IPS-15b (cell line): ENCODE data around the gene CHST15.

Source experiments
- H3K27me3 ChIP-seq: one replicate; pipeline ENCODE4 v1.6.1; 2013; ENCODE audit warnings: low read length; ENCODE audit not compliant: control insufficient read depth, insufficient read depth
- H3K36me3 ChIP-seq: one replicate; pipeline ENCODE4 v1.6.1; 2013; ENCODE audit warnings: low read length; ENCODE audit not compliant: control insufficient read depth, insufficient read depth
- H3K4me1 ChIP-seq: one replicate; pipeline ENCODE4 v1.6.1; 2013; ENCODE audit warnings: mild to moderate bottlenecking, low read length; ENCODE audit not compliant: control insufficient read depth, insufficient read depth
- H3K4me3 ChIP-seq: one replicate; pipeline ENCODE4 v1.5.1; 2013; ENCODE audit warnings: low read depth, low read length
- H3K9ac ChIP-seq: one replicate; pipeline ENCODE4 v1.6.1; 2013; ENCODE audit warnings: low read depth, mild to moderate bottlenecking, low read length
- H3K9me3 ChIP-seq: one replicate; pipeline ENCODE4 v1.6.1; 2013; ENCODE audit warnings: mild to moderate bottlenecking, low read length; ENCODE audit not compliant: control insufficient read depth, insufficient read depth

Gene CHST15

DNA sequence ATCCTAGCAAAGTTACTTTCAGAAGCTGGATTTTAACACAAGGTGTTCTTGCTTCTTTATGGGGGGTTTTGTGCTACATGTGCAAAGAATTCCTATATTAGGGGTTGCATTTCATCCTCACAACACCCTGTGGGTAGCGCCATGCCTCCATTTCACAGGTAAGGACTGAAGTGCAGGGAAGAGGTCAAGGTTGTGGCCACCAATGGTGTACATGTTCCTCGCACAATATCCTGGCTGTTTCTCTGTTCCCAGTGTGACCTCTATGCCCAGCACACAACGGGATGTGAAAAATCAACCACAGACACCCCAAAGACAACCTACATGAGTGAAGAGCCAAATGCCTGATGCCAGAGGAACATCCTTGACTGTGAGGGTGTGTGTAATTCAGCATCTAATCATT, 80.8 kb downstream of the CHST15 start:
- Histone ChIP-seq H3K9me3 (no peaks in the 10 kb centered on the region), H3K4me3 (no peak overlapping the region), H3K9ac (no peak overlapping the region), H3K4me1 (peaks cover 3% of the 10 kb centered on the region), H3K27me3 (no peaks in the 10 kb centered on the region), H3K36me3 (peaks cover 7% of the 10 kb centered on the region)

DNA sequence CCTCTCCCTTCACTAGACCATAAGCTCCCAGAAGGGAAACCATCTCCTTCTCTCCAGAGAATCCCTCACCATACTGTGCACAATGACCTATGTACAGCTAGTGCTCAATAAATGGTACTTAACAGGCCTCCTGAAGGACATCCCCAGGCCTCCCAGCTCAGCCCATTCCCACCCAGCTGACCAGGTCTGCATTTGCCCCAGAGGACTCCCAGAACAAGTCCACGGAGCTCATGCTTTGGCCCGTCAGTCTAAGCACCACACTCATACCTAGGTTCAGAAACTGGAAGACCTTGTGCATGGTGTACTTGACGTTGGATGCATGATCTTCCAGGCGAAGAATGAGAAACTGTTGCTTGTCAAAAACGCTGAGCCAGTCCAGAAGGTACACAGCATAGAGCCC, 81.3 kb downstream of the CHST15 start:
- Histone ChIP-seq H3K27me3 (no peaks in the 10 kb centered on the region), H3K4me1 (peaks cover 3% of the 10 kb centered on the region), H3K4me3 (no peak overlapping the region), H3K36me3 (peaks cover 7% of the 10 kb centered on the region), H3K9me3 (no peaks in the 10 kb centered on the region), H3K9ac (no peak overlapping the region)

DNA sequence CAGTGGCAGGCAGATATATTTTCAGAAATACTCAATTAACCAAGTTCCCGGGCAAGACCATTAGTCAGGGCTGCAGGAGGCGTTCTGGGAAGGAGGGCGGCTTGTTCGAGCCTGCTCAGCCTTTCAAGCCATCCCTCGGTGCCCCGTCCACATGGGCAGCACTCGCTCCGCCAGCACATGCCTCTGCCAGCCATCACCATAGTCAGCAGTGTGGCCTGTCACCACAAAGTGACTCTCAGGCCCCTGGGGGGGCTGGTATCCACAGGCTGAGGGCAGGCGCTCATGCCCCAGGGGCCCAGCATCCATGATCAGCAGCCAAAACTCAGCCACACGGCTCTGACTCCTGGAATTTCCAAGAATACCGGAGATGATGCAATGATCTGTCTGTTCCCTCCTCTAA, 81.9 kb downstream of the CHST15 start:
- H3K9me3 ChIP-seq: no peaks in the 10 kb centered on the region
- peaks cover 3% of the 10 kb centered on the region for H3K4me1 ChIP-seq
- peaks cover 7% of the 10 kb centered on the region for H3K36me3 ChIP-seq
- no peak overlapping the region for H3K4me3 ChIP-seq
- H3K27me3 ChIP-seq: no peaks in the 10 kb centered on the region
- no peak overlapping the region for H3K9ac ChIP-seq

GRCh38 chr10:124010563-124011131, 82.8 kb downstream of the CHST15 start:
- no peak overlapping the region for H3K4me3 ChIP-seq
- H3K4me1 ChIP-seq: peaks cover 3% of the 10 kb centered on the region
- H3K36me3 ChIP-seq: peaks cover 7% of the 10 kb centered on the region
- H3K27me3 ChIP-seq: no peaks in the 10 kb centered on the region
- H3K9me3 ChIP-seq: no peaks in the 10 kb centered on the region
- H3K9ac ChIP-seq: no peak overlapping the region

DNA sequence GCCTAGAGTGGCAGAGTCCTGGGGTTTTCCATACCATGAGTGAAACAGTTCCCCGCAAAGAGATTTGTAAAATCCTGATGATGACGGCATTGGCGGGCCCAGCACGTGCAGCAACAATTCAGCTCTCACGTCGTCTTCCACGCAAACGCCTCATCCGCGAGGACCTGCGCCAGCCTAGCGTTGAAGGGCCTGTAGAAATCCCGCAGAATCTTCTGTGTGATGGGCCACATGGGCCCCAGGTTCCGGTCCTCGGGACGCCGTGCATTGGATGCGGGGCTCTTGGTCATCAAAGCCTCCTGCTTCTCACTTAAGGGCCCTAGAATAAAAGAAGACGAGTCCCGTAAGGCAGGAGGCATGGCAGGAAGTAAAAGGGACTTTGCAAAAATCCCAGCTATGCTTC, 83.4 kb downstream of the CHST15 start:
- peaks cover 3% of the 10 kb centered on the region for H3K4me1 ChIP-seq
- H3K27me3 ChIP-seq: no peaks in the 10 kb centered on the region
- no peak overlapping the region for H3K4me3 ChIP-seq
- peaks cover 7% of the 10 kb centered on the region for H3K36me3 ChIP-seq
- H3K9me3 ChIP-seq: no peaks in the 10 kb centered on the region
- no peak overlapping the region for H3K9ac ChIP-seq

GRCh38 chr10:124009231-124010015, 84.0 kb downstream of the CHST15 start:
- no peak overlapping the region for H3K9ac ChIP-seq
- peaks cover 3% of the 10 kb centered on the region for H3K4me1 ChIP-seq
- H3K9me3 ChIP-seq: no peaks in the 10 kb centered on the region
- peaks cover 7% of the 10 kb centered on the region for H3K36me3 ChIP-seq
- H3K4me3 ChIP-seq: no peak overlapping the region
- no peaks in the 10 kb centered on the region for H3K27me3 ChIP-seq

DNA sequence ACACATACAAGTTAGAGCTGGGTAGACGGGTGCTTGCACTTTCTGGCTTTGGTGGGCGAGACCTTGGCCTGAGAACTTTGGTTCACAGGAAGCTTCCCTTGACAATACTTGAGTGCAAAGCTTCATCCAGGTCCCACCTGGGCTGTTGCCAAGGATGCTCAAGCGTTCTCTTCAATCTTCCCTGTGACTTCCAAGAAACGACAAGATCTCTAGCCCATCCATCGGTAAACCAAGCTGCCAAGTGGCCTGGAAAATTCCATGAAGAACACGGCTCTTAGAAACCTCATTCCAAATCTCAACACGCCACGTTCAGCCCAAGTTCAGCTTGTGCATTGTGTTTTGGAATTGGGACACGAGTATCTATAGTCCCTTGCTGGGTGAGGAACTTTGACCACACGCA, 84.7 kb downstream of the CHST15 start:
- Histone ChIP-seq H3K36me3 (peaks cover 7% of the 10 kb centered on the region), H3K4me3 (no peak overlapping the region), H3K9me3 (no peaks in the 10 kb centered on the region), H3K9ac (no peak overlapping the region), H3K4me1 (peaks cover 3% of the 10 kb centered on the region), H3K27me3 (no peaks in the 10 kb centered on the region)

DNA sequence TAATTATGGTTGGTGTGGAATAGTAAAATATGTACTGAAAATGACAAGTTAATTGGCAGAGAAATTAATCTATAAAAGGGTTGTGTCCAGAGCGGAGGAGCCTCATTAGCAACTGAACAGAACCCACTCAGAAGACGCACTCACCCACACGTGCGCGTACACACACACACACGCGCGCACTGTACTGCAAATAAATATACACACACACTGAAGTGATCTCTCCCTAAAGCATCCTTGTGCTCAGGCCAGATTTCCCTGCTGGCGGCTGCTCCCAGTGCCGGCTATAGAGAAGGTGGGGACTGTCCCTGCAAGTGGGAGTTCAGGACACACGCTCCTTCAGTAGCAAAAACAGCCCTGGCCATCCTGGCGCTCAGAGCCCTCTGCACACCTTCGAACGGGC, 85.2 kb downstream of the CHST15 start:
- Histone ChIP-seq H3K4me1 (peaks cover 3% of the 10 kb centered on the region), H3K36me3 (peaks cover 7% of the 10 kb centered on the region), H3K9ac (no peak overlapping the region), H3K27me3 (no peaks in the 10 kb centered on the region), H3K9me3 (no peaks in the 10 kb centered on the region), H3K4me3 (no peak overlapping the region)

DNA sequence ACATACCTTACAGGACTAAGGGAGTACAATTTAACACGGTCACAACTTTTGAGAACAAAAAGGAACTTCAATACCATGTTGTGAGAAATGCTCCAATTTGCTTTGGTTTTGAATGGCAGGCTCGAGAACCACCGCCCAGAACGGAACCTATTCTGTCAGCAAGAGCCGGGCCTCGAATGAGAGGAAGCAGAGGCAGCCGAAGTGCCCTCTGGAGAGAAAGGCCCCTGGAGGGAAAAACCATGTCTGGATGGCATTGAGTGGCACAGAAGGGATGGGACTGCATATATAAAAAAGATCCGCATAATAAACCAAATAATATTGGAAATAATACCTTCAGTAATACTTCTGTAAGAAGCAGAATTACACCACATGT, 85.6 kb downstream of the CHST15 start:
- peaks cover 3% of the 10 kb centered on the region for H3K4me1 ChIP-seq
- no peaks in the 10 kb centered on the region for H3K9me3 ChIP-seq
- H3K4me3 ChIP-seq: no peak overlapping the region
- no peak overlapping the region for H3K9ac ChIP-seq
- H3K36me3 ChIP-seq: peaks cover 7% of the 10 kb centered on the region
- H3K27me3 ChIP-seq: no peaks in the 10 kb centered on the region

GRCh38 chr10:124007102-124007772, 86.2 kb downstream of the CHST15 start:
- Histone ChIP-seq H3K4me3 (no peak overlapping the region), H3K4me1 (peaks cover 3% of the 10 kb centered on the region), H3K36me3 (peaks cover 7% of the 10 kb centered on the region)

DNA sequence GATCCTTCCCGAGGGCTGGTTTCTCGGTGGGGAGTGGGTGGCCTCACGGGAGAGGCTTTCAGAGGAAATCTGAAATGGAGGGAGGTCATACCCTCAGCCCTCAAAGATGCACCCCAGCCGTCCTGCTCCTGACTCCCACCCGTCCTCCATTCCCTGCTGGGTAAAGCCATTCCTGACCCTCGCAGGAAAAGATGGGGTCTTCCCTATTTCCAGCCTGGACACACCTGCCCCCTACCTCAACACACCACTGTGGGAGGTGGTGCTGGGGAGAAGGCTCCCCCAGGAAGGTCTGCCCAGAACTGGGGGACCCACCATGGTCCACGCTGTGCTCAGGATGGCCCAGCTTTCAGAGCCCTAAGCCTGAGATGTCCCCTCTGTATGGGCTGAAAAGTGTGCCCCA, 86.9 kb downstream of the CHST15 start:
- Histone ChIP-seq H3K9ac (no peak overlapping the region), H3K4me1 (peaks cover 3% of the 10 kb centered on the region), H3K36me3 (peaks cover 5% of the 10 kb centered on the region)

More at GRCh38 chr10:124007102-124007772, 86.2 kb downstream of the CHST15 start:
- H3K9me3 ChIP-seq: no peaks in the 10 kb centered on the region
- H3K27me3 ChIP-seq: no peaks in the 10 kb centered on the region
- H3K9ac ChIP-seq: no peak overlapping the region

DNA sequence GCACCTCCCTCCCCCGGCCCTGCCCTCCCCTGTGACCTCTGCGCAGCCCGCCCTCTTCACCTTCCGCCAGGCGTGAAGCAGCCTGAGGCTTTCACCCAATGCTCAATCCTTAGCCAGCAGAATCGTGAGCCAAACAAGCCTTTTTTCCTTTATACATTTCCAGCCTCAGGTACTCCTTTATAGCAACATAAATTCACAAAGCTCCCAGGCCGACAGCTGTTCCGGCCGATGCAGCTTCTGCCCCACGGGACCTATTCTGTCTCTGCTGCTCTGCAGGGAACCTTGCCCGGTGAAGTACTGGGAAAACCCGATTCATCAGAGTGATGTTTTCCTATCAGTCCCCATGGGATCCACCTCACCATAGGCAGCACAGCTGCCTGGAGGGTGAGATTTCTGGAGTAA, 87.4 kb downstream of the CHST15 start:
- Histone ChIP-seq H3K4me3 (no peak overlapping the region), H3K9ac (no peak overlapping the region), H3K36me3 (peaks cover 4% of the 10 kb centered on the region), H3K4me1 (no peaks in the 10 kb centered on the region), H3K27me3 (no peaks in the 10 kb centered on the region), H3K9me3 (no peaks in the 10 kb centered on the region)

More for the DNA sequence above, 86.9 kb downstream of the CHST15 start:
- no peaks in the 10 kb centered on the region for H3K27me3 ChIP-seq
- no peaks in the 10 kb centered on the region for H3K9me3 ChIP-seq
- no peak overlapping the region for H3K4me3 ChIP-seq
